Astrocyte (in vitro differentiated cells and primary cell): ENCODE measurements around the gene MIER1.

ENCODE experiments used
- CTCF ChIP-seq: IDR thresholded peaks from 2 replicates; pipeline ENCODE4 v1.5.1; 2011; ENCODE audit warnings: low read depth, mild to moderate bottlenecking, inconsistent platforms, low read length, moderate library complexity; ENCODE audit not compliant: insufficient read depth
- EZH2 ChIP-seq: IDR thresholded peaks from 2 replicates; pipeline ENCODE4 v1.6.1; 2012; ENCODE audit warnings: mild to moderate bottlenecking, low read length, inconsistent platforms; ENCODE audit not compliant: insufficient read depth

GRCh38 chr1:66968574-66968973, 43.8 kb downstream of the MIER1 start:
- TF ChIP-seq CTCF (no peak), EZH2 (no peak)
